Right ventricle myocardium inferior (tissue), 1 donor: Measurements from ENCODE around the gene RHOV. TPM values are rescaled to one million over a fixed set of nuclear protein-coding genes. Genes with fewer than 3 reads are reported as not detected.

Experiments
- ATAC-seq: fragments of 200-7000 bp; cut with Tn5 transposase; one replicate; pipeline ENCODE4 v1.9.1; 2020; ENCODE audit warnings: mild to moderate bottlenecking, moderate library complexity
- DNase-seq: peaks from one replicate; pipeline ENCODE4 v3.0.0; 2021; ENCODE audit errors: missing footprints
- intact Hi-C: fragments of 100-400 bp; cut with DNase I; formaldehyde crosslinking; loops from one replicate; pipeline ENCODE4 v1.11.0; 2022
- total RNA-seq: library from RNA; stranded (reverse); fragmentation: NEBNext Ultra II Directional; extraction: Animal tissue kit (Norgen Biotek cat#: 25700); gene quantifications from one replicate; pipeline ENCODE4 v1.2.1, GENCODE V29; 2021
- donor health status: DM: no; HTN: yes; CAD: no; lungs with severe emphysema.

Gene RHOV
- total RNA-seq, 1 donor from 2014 or later = not detected

DNA sequence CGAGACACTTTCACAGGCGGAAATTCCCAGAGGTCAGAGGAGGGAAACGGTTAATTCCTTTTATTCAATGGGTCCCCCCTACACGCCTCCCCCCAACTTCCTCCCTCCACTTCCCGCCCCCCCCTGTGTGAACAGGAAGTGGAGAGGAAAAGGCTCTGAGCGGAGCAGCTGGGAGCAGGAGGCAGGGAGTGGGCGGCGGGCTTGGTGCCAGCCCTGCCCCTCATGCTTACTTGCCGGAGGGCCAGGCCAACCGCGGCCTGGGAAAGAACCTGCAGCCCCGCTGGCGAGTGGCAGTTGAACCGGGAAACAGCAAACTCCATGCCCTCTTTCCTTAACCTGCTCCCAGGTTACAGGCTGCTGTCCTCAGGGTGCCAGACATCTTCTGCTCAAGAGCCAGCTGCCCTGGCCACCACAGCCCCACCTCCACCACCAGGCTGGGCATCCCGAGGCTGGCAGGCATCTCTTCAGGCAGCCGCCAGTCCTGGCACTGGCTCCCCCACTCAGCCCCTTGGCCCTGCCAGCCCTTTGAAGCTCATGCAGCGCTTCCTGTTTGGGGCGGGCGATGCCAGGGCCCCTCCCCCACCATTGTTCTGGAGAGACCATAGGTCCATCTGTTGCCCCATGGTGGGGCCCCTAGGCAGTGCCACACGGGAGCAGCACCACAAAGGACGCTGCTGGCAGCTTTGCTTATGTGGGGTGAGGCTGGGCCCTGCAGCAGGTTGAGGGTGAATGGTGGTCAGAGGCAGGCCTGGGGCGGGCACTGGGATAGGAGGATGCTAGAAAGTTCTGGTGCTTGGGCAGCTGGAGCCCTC is 33.2 kb upstream of the RHOV start:
- DNase-seq = peak; percentile 77
- peak; percentile 38 for ATAC-seq
- intact Hi-C loops = loop anchor here (1.0 to 5.0 kb wide), 6 partner anchors 23 to 425 kb away; partner anchors contain the start of genes INO80, NUSAP1 and OIP5

DNA sequence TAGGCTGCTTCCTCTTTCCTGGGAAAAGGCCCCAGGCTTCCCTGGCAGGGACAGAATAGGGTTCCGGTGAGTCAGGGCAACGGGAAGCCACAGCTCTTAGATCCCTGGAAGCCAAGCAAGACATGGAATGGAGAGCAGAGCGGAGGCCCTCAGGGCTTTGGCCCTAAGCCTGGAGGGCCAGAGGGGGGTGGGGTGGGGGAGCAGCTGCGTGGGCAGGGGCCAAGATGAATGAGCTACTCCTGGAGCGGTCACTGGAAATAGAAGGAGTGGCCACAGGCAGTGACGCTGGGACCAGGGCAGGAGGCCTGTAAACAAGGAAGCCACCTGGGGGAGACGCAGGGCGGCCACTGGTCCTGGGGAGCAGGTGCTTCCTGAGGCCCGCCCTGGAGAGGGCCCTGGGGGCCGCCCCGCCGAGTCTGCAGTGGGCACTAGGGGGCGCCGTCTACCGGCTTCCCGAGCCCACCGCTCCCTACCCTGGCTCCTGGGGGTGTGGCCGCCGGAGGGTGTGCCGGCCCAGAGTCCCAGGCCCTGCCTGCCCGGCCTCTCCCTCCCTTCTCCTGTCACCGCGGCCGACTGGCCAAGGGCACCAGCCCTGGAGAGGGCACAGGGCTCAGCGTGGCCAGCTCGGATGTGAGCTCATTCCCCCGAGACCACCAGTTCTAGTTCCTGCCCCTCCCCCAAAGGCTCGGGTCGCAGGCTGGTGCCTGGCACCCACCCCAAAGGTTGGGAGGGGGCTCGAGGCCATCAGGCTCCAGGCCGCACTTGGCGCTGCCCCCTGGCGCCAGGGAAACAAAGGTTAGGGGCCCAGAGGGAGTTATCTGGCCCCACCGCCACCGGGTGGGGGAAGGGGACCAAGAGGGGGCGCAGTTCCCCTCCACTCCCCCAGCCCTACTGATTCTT is 32.3 kb upstream of the RHOV start:
- DNase-seq (peak; percentile 92), ATAC-seq (peak; percentile 85)
- intact Hi-C loops = loop anchor here (1.0 to 5.0 kb wide), 6 partner anchors 24 to 426 kb away; partner anchors contain the start of genes INO80, NUSAP1 and OIP5

DNA sequence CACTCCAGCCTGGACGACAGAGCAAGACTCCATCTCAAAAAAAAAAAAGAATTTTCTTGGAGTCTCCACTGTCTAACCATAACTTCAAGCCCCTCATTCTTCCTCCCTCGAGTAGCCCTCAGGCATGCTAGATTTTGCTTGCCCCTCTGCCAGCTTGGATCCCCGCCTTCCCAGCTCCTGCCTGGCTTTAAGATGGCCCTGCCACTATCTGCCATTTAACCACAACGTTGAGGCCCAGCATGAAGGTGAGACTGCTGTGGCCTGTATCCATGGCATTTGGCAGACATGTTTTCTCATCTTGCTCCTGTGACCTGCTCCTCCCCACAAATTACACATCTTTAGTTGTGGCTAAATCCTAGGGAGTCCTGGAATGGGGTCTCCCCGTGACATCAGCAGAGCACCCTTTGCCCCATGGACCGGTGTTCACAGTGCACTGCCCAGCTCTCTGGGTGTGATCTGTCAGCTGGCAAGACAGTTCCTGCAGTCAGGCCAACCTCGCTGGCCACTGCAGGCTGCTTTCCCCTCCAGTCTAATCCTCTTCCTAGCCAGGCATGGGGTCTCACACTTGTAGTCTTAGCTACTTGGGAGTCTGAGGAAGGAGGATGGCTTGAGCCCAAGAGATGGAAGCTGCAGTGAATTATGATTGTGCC is 30.6 kb upstream of the RHOV start:
- DNase-seq = no peak

DNA sequence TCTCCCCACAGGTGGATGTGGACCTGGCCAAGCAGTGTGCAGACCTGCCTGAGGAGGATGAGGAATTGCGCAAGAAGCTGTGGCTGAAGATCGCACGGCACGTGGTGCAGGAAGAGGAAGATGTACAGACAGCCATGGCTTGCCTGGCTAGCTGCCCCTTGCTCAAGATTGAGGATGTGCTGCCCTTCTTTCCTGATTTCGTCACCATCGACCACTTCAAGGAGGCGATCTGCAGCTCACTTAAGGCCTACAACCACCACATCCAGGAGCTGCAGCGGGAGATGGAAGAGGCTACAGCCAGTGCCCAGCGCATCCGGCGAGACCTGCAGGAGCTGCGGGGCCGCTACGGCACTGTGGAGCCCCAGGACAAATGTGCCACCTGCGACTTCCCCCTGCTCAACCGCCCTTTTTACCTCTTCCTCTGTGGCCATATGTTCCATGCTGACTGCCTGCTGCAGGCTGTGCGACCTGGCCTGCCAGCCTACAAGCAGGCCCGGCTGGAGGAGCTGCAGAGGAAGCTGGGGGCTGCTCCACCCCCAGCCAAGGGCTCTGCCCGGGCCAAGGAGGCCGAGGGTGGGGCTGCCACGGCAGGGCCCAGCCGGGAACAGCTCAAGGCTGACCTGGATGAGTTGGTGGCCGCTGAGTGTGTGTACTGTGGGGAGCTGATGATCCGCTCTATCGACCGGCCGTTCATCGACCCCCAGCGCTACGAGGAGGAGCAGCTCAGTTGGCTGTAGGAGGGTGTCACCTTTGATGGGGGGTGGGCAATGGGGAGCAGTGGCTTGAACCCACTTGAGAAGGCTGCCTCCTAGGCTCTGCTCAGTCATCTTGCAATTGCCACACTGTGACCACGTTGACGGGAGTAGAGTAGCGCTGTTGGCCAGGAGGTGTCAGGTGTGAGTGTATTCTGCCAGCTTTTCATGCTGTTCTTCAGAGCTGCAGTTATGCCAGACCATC is 28.8 kb upstream of the RHOV start:
- ATAC-seq (no peak), DNase-seq (peak; percentile 85)
- intact Hi-C loops = no loop called here

More for the DNA sequence above, 30.6 kb upstream of the RHOV start:
- ATAC-seq = no peak
- intact Hi-C loops = loop anchor here (5.0 kb wide), 2 partner anchors 213 to 428 kb away; partner anchors contain the start of genes INO80, NUSAP1 and OIP5

DNA sequence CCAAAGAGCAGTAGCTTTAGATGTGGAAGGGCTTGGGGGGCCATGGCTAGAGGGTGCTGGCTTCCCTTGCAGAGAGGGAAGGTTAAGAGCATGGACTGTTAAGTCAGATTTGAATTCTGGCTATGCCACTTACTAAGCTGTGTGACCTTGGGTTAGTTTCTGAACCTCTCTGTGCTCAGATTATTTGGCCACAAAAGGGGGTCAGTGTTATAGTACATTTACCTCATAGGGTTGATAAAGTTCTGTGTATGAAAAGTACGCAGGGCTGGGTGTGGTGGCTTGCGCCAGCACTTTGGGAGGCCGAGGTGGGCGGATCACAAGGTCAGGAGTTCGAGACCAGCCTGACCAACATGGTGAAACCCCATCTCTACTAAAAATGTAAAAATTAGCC is 27.0 kb upstream of the RHOV start:
- DNase-seq (no peak), ATAC-seq (no peak)
- intact Hi-C loops = no loop called here

DNA sequence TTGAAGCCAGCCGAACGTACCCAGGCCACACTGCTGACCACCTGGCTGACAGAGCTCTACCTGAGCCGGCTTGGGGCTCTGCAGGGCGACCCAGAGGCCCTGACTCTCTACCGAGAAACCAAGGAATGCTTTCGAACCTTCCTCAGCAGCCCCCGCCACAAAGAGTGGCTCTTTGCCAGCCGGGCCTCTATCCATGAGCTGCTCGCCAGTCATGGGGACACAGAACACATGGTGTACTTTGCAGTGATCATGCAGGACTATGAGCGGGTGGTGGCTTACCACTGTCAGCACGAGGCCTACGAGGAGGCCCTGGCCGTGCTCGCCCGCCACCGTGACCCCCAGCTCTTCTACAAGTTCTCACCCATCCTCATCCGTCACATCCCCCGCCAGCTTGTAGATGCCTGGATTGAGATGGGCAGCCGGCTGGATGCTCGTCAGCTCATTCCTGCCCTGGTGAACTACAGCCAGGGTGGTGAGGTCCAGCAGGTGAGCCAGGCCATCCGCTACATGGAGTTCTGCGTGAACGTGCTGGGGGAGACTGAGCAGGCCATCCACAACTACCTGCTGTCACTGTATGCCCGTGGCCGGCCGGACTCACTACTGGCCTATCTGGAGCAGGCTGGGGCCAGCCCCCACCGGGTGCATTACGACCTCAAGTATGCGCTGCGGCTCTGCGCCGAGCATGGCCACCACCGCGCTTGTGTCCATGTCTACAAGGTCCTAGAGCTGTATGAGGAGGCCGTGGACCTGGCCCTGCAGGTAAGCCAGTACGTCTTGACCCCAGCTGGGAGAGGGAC is 26.4 kb upstream of the RHOV start:
- ATAC-seq (no peak), DNase-seq (no peak)
- intact Hi-C loops = no loop called here

DNA sequence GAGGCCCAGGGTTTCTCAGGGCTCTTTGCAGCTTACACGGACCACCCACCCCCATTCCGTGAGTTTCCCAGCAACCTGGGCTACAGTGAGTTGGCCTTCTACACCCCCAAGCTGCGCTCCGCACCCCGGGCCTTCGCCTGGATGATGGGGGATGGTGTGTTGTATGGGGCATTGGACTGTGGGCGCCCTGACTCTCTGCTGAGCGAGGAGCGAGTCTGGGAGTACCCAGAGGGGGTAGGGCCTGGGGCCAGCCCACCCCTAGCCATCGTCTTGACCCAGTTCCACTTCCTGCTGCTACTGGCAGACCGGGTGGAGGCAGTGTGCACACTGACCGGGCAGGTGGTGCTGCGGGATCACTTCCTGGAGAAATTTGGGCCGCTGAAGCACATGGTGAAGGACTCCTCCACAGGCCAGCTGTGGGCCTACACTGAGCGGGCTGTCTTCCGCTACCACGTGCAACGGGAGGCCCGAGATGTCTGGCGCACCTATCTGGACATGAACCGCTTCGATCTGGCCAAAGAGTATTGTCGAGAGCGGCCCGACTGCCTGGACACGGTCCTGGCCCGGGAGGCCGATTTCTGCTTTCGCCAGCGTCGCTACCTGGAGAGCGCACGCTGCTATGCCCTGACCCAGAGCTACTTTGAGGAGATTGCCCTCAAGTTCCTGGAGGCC is 25.6 kb upstream of the RHOV start:
- intact Hi-C loops = loop anchor here (10.0 kb wide), 1 partner anchor 385 kb away; no protein-coding TSS in a partner anchor
- no peak for ATAC-seq

DNA sequence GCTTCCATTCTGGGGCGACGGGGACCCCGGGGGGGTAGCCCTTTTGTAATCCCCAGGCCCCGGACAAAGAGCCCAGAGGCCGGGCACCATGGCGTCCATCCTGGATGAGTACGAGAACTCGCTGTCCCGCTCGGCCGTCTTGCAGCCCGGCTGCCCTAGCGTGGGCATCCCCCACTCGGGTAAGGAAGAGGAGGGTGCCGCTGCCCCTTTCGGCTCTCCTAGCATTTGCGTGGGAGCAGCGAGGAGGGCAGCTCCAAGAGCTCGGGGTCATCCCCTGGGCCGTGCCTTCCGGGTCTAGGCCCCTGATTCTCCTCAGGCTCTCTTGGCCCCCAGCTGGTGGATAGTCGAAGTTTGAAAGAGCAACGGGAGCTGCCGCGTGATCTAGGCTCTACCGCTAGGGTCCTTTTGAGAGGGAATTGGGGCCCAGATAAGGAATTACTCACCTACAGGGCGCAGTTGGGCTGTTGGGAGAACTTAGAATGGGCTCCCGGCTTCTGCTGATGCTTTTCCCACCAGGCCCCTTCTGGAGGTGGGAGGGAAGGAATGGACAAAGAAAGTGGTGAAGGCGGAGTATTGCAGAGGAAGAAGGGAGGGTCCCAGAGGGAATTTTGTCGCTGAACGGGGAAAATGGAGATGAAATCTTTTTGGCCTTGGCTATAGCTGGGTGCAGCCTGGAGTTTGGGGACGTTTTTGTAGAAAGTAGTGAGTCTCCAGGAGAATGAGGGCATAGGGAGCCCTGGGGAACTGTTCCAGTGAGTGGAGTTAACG is 20.8 kb upstream of the RHOV start:
- intact Hi-C loops = loop anchor here (2.0 to 10.0 kb wide), 4 partner anchors 38 to 380 kb away; partner anchors contain the start of gene KNL1
- peak; percentile 45 for ATAC-seq
- peak; percentile 79 for DNase-seq

More for the DNA sequence above, 25.6 kb upstream of the RHOV start:
- DNase-seq = no peak

DNA sequence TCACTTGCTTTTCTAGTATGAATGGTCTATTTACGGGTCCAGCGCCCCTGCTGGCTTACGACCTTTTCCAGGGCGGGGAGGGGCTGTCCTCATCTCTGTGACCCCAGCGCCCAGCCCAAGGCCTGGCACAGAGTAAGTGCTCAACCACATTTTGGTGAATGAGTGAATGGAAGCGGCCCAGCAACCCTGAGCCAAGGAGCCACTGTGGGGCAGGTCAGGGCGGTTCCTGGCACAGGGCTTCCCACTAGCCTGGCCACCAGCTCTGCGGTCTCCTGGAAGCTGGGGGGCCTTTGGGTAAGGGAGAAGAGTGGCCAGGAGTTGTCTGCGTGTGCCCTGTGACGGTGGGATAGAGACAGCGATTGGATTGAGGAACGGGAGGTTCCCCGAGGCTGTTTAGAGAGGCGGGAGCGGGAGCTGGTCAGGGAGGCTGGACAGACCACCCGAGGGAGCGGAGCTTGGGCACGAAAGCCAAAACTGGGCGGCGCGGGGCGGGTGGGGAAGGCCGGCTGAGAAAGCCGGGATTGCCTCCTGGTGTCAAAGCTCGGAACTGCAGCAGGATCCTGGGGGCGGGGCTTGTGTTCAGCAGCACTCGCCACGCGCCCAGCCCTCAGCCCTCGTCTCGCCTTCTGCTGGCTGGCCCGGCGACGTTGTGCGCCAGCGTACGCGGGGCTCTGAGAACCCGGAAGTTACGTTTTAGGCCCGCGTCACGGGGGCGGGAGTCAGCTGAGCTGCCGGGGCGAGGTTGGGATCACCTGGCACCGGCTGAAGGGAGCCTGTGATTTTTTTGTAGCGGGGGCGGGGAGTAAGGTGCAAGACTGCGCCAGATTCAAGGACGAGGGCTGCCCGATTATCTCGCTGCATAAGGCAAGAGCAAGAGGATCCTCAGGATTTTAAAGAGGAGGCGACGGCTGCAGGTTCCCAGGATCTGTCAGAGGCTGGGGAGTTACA is 20.0 kb upstream of the RHOV start, which contains the start of gene VPS18:
TSS of gene VPS18 (plus strand) at position 718 of the 948 bp plus-strand sequence. CDS start 319 bp downstream, outside the sequence.
- intact Hi-C loops = loop anchor here (1.0 to 10.0 kb wide), 6 partner anchors 34 to 379 kb away; partner anchors contain the start of gene KNL1
- peak; percentile 98 for ATAC-seq
- DNase-seq = peak; percentile 99

DNA sequence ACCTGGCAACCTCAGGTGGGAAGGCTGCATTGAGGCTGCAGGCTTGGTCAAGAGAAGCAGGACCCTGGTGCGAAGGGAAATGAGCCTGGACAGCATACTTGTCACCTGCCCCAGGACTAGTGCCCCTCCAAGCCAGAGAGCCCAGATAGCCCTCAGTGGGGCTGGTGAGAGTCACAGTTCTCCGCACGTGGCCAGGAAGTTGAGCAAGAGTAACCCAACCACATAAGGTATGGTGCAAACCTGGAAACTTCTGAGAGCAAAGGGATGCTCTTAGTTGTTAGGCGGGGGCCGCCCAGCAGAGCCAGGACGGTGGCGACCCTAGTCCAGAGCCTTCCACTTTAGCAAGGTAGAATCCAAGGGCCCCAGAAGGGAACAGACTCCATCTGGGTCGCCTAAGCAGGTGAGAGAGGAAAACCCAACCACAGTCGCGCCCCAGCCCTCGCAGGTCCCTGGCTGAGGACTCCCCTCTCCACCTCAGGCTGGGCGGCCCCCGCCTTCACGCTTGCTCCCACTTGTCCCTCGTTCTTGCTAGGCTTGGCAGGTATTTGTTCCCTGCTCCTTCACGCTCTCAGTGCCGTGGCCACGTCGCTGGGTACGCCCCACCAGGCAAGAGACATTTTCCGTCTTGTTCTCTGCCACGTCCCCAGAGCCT is 19.1 kb upstream of the RHOV start:
- ATAC-seq = no peak
- intact Hi-C loops = loop anchor here (1.0 to 10.0 kb wide), 3 partner anchors 33 to 378 kb away; no protein-coding TSS in a partner anchor
- peak; percentile 66 for DNase-seq

DNA sequence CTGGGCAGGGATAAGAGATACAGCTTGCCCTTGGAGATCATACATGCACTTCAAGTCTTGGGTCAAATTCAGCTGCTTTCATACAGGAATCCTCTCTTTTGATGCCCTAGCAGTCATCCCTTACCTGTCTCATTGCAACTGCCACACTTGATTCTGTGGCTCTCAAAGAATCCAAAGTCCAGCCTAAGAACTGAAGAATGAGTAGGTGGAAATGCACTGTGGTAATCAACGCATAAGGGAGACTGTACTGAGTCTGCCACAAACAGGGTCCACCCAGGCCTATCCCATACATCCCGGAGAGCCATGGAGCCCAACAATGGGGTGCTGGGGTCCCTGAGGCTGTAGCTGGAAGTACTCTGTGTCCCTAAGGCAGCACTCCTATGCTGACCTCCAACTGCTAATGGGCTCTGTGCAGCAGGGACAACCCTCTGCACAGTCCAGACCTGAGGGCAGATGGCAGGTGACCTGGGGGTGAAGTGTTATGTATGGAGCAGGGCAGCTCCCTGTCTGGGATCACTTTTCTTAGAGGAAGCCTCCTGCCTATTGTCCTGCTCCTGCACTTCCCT is 18.5 kb upstream of the RHOV start:
- DNase-seq (no peak), ATAC-seq (no peak)
- intact Hi-C loops = loop anchor here (1.0 to 10.0 kb wide), 3 partner anchors 32 to 378 kb away; no protein-coding TSS in a partner anchor

DNA sequence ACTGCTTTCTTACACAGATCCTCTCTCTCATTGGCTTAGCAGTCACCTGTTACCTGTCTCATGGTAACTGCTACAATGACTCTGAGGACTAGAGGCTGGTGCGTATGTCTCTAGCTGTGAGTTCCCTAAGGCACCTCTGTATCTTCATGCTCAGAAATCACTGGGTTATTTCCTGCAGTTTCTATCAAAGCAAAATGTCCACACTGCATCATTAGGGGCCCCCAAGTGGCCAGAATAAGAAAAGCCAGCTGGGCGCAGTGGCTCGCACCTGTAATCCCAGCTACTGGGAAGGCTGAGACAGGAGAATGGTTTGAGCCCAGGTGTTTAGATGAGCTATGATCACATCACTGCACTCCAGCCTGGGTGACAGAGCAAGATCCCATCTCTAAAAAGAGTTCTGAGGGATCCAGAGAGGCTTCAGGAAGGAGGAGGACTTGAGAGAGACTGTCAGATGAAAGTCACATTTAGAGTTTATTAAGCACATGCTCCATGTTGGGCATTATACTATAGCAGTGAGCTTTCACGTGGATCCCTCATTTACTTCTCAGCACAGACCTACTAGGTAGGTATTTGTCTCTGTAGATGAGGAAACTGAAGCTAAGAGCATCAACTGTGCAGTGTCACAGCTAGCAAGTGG is 17.9 kb upstream of the RHOV start:
- no peak for DNase-seq
- no peak for ATAC-seq
- intact Hi-C loops = loop anchor here (2.0 to 10.0 kb wide), 2 partner anchors 107 to 377 kb away; no protein-coding TSS in a partner anchor

DNA sequence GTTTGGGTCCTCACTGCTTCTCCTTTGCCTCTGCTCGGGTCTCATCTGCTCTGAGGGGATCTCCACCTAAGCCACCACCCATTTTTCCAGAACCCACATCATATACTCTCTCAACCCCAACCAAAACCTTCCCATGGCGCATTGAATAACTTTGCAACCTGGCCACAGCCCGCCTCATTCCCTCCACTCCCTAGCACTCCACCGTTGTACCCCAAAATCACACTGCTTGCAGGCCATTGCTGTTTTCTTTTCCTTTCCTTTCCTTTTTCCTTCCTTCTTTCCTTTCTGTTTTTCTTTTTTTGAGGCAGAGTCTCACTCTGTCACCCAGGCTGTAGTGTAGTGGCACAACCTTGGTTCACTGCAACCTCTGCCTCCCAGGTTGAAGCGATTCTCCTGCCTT is 17.1 kb upstream of the RHOV start:
- DNase-seq (no peak), ATAC-seq (no peak)
- intact Hi-C loops = loop anchor here (10.0 kb wide), 1 partner anchor 376 kb away; no protein-coding TSS in a partner anchor
